ENCODE measurements around the gene CALML6. TPM values are rescaled to one million over a fixed set of nuclear protein-coding genes. Genes with fewer than 3 reads are reported as not detected.

Gene CALML6
- total RNA-seq, 1 donor from 2014 or later, result 0.32 TPM

DNA sequence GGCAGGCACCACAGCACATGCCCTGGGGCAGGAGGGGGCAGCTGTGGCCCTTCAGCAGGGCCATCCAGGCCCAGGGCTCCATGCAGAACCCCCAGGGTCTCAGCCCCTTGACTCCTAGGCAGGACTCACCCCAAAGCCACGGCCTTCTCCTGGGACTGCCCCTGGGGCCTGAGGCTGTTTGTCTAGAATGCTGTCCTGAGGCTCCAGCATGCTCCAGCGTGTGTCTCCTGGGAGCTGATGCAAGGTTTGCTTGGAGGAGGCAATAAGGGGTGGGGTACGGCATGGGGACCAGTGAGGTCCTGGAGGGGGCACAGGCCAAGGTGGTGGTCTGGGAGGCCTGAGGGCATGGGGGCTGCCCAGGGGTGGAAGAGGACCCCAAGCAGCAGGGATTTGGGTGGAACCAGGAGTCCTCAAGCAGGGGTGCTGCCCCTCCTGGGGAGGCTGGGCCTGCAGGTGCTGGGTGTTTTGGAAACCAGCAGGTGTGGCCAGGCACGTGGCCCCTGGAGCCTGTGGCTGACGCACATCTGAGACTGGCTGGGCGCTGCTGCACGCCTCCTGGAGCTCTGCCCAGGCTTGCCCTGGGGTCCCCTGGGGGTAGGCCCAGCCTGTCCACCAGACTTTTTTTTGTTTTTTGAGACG, 7.8 kb upstream of the CALML6 start:
- intact Hi-C loops (cut with micrococcal nuclease), result loop anchor here (5.0 kb wide), 1 partner anchor 125 kb away; no protein-coding TSS in a partner anchor
- DNase-seq (ENCODE audit: low spot score), result no peak
- no peak overlapping the region for H3K27ac Mint-ChIP-seq
- H3K4me3 Mint-ChIP-seq (ENCODE audit: low read depth), result no peak overlapping the region
- no peaks in the 10 kb centered on the region for H3K27me3 Mint-ChIP-seq (ENCODE audit: low read depth)
- H3K4me1 Mint-ChIP-seq (ENCODE audit: low read depth), result peaks cover 7% of the 10 kb centered on the region
- H3K36me3 Mint-ChIP-seq (ENCODE audit: low read depth), result no peaks in the 10 kb centered on the region
- no peaks in the 10 kb centered on the region for H3K9me3 Mint-ChIP-seq

DNA sequence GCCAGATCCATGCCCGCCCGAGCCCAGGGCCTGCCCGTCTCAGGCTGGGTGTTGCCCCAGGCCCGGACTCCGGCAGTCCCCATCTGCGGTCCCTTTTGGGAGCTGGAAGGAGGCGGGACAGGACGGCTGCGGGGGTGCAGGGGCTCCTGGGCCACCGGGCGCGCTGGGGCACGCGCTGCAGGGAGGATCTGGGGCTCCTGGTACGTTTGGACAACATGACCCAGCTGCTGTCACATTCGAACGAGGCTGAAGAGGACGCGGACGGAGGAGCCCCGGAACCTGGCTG, 6.6 kb upstream of the CALML6 start:
- H3K36me3 Mint-ChIP-seq (ENCODE audit: low read depth), result no peaks in the 10 kb centered on the region
- intact Hi-C loops (cut with micrococcal nuclease), result loop anchor here (5.0 kb wide), 1 partner anchor 126 kb away; no protein-coding TSS in a partner anchor
- DNase-seq (ENCODE audit: low spot score), result no peak
- H3K27ac Mint-ChIP-seq, result no peak overlapping the region
- H3K4me3 Mint-ChIP-seq (ENCODE audit: low read depth), result peak overlapping the region; percentile 66
- peaks cover 7% of the 10 kb centered on the region for H3K4me1 Mint-ChIP-seq (ENCODE audit: low read depth)
- H3K27me3 Mint-ChIP-seq (ENCODE audit: low read depth), result no peaks in the 10 kb centered on the region
- no peaks in the 10 kb centered on the region for H3K9me3 Mint-ChIP-seq

- Mint-ChIP-seq H3K36me3 (ENCODE audit: low read depth) (no peaks in the 10 kb centered on the region), H3K4me1 (ENCODE audit: low read depth) (peaks cover 7% of the 10 kb centered on the region), H3K4me3 (ENCODE audit: low read depth) (peak overlapping the region; percentile 68), H3K27ac (peak overlapping the region; percentile 36), H3K9me3 (no peaks in the 10 kb centered on the region), H3K27me3 (ENCODE audit: low read depth) (no peaks in the 10 kb centered on the region)
- DNase-seq (ENCODE audit: low spot score), result no peak
- intact Hi-C loops (cut with micrococcal nuclease), result loop anchor here (10.0 kb wide), 1 partner anchor 225 kb away; no protein-coding TSS in a partner anchor
These were observed 5.0 kb upstream of the CALML6 start for GRCh38 chr1:1910033-1910465.

- intact Hi-C loops (cut with micrococcal nuclease), result loop anchor here (10.0 kb wide), 1 partner anchor 224 kb away; no protein-coding TSS in a partner anchor
- Mint-ChIP-seq H3K4me1 (ENCODE audit: low read depth) (peaks cover 7% of the 10 kb centered on the region), H3K27me3 (ENCODE audit: low read depth) (no peaks in the 10 kb centered on the region), H3K4me3 (ENCODE audit: low read depth) (peak overlapping the region; percentile 68), H3K27ac (no peak overlapping the region), H3K9me3 (no peaks in the 10 kb centered on the region), H3K36me3 (ENCODE audit: low read depth) (no peaks in the 10 kb centered on the region)
- DNase-seq (ENCODE audit: low spot score), result no peak
These were observed 4.3 kb upstream of the CALML6 start for GRCh38 chr1:1910651-1911331.

DNA sequence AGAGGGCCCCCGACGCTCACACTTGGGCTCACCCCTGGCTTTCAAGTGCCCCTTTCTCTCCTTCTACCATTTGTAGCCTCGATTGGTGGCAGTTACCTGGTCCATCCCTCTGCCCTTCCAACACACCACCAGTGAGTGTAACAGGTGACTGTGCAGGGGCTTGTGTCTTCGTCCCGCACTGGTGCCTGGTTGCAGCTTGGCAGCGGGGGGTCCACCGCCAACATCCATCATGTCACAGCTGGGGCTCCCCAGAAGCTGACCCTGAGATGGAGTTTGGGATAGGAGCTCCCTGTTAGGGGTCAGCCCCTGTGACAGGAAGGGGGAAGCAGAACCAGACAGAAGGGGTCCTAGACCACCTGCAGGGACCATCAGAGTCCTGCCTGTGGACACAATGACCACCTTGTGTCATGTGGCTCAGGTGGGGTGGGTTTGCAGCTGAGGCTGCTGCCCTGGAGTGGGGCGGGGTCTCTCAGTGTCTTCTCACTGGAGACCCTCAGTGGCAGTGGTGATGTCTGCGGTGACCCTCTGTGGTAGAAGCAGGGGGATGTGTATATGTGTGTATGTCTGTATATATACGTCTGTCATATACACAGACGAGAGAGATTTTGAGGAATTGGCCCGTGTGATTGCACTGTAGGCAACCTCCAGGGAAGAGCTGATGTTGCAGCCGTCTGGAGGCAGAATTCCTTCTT, 3.6 kb upstream of the CALML6 start:
- Mint-ChIP-seq H3K36me3 (ENCODE audit: low read depth) (no peaks in the 10 kb centered on the region), H3K4me3 (ENCODE audit: low read depth) (no peak overlapping the region), H3K4me1 (ENCODE audit: low read depth) (peaks cover 5% of the 10 kb centered on the region), H3K9me3 (no peaks in the 10 kb centered on the region), H3K27me3 (ENCODE audit: low read depth) (peaks cover 1% of the 10 kb centered on the region), H3K27ac (no peak overlapping the region)
- no peak for DNase-seq (ENCODE audit: low spot score)
- intact Hi-C loops (cut with micrococcal nuclease), result loop anchor here (10.0 kb wide), 1 partner anchor 223 kb away; no protein-coding TSS in a partner anchor

DNA sequence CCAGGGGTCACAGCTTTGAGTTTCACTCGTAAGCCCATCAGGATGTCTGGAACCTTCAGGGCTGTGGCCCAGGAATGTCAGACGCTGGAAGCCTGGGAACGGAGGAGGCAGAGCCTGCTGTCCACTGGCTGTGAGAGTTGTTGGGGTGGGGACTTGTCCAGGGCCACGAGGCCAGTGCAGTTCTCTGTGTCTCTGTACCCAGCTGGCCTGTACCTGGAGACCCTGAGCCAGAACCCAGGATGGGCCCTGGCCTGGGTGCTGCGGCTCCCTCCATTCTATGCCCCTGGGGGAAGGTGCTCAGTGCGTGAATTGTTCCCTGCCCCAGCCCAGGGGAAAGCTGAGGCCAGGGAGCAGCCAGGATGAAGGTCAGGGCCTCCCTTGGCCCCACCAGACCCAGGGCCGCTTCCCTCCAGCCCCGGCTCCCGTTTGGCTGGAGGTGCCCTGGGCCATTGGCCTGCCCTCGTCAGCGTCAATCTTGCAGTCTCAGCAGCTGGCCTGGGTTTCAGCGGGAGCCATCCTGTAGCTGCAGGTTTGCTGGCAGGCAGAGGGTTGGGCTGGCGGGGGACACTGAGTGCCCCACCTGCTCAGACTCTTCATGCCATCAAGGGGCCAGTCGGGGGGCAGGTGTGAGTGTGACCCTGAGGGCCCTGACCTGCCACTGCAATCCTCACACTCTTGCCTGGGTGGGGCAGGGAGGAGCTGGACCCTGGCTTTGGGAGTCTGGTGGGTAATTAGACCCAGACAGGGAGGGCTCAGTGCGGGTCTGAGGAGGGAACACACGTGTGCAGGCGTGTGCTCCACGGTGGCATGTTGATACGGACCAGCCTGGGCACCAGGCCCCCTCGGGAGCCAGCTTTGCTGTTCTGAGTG, 724 bp upstream of the CALML6 start:
- Mint-ChIP-seq H3K4me1 (ENCODE audit: low read depth) (peaks cover 7% of the 10 kb centered on the region), H3K36me3 (ENCODE audit: low read depth) (no peaks in the 10 kb centered on the region), H3K27ac (no peak overlapping the region), H3K27me3 (ENCODE audit: low read depth) (peaks cover 1% of the 10 kb centered on the region), H3K4me3 (ENCODE audit: low read depth) (no peak overlapping the region), H3K9me3 (no peaks in the 10 kb centered on the region)
- no peak for DNase-seq (ENCODE audit: low spot score)
- intact Hi-C loops (cut with micrococcal nuclease), result loop anchor here (10.0 kb wide), 1 partner anchor 220 kb away; no protein-coding TSS in a partner anchor

- no peak overlapping the region for H3K4me3 Mint-ChIP-seq (ENCODE audit: low read depth)
These were observed 1.1 kb downstream of the CALML6 start for GRCh38 chr1:1915911-1916840.

GRCh38 chr1:1916851-1917251, 1.8 kb downstream of the CALML6 start:
- Mint-ChIP-seq H3K36me3 (ENCODE audit: low read depth) (no peaks in the 10 kb centered on the region), H3K4me1 (ENCODE audit: low read depth) (peaks cover 2% of the 10 kb centered on the region), H3K9me3 (no peaks in the 10 kb centered on the region), H3K4me3 (ENCODE audit: low read depth) (no peak overlapping the region), H3K27ac (no peak overlapping the region), H3K27me3 (ENCODE audit: low read depth) (peaks cover 1% of the 10 kb centered on the region)
- no peak for DNase-seq (ENCODE audit: low spot score)
- intact Hi-C loops (cut with micrococcal nuclease), result loop anchor here (10.0 kb wide), 1 partner anchor 218 kb away; no protein-coding TSS in a partner anchor

More at GRCh38 chr1:1915911-1916840, 1.1 kb downstream of the CALML6 start:
- Mint-ChIP-seq H3K27ac (no peak overlapping the region), H3K36me3 (ENCODE audit: low read depth) (no peaks in the 10 kb centered on the region), H3K9me3 (no peaks in the 10 kb centered on the region), H3K4me1 (ENCODE audit: low read depth) (peaks cover 2% of the 10 kb centered on the region), H3K27me3 (ENCODE audit: low read depth) (peaks cover 1% of the 10 kb centered on the region)
- intact Hi-C loops (cut with micrococcal nuclease), result loop anchor here (10.0 kb wide), 1 partner anchor 219 kb away; no protein-coding TSS in a partner anchor
- no peak for DNase-seq (ENCODE audit: low spot score)

DNA sequence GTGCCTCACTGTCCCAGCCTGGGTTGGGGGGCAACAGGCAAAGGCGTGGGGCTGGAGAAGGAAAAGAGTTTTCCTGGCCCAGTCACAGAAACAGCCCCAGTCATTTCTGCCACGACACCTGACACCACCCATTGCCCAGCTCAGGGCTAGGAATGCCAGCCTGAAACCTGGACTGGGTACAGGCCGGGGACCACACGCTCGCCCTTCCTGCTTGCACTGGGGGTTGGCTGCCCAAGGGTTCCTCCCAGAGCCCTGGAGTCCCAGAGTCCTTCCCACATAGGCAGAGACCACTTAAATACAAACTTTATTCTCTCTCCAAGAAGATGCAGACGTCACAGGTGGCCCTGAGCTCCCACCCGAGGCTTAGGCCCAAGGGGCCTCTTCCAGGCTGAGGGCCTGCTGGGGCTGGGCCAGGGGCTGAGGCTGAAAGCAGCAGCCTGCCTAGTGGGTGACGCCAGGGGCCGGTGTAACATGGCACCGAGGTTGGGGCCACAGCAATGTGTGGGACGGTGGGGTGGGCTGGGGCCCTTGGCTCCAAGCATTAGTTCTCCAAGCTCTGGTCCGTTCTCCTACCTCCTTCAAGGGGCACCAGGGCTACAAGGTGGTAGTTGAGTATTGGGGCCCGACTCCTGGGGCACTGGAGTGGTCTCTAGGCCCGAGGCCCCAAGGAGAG, 2.4 kb downstream of the CALML6 start:
- Mint-ChIP-seq H3K36me3 (ENCODE audit: low read depth) (no peaks in the 10 kb centered on the region), H3K4me3 (ENCODE audit: low read depth) (peak overlapping the region; percentile 33), H3K9me3 (no peaks in the 10 kb centered on the region), H3K27ac (no peak overlapping the region), H3K4me1 (ENCODE audit: low read depth) (peaks cover 2% of the 10 kb centered on the region), H3K27me3 (ENCODE audit: low read depth) (peaks cover 1% of the 10 kb centered on the region)
- DNase-seq (ENCODE audit: low spot score), result no peak
- intact Hi-C loops (cut with micrococcal nuclease), result loop anchor here (10.0 kb wide), 1 partner anchor 217 kb away; no protein-coding TSS in a partner anchor

DNA sequence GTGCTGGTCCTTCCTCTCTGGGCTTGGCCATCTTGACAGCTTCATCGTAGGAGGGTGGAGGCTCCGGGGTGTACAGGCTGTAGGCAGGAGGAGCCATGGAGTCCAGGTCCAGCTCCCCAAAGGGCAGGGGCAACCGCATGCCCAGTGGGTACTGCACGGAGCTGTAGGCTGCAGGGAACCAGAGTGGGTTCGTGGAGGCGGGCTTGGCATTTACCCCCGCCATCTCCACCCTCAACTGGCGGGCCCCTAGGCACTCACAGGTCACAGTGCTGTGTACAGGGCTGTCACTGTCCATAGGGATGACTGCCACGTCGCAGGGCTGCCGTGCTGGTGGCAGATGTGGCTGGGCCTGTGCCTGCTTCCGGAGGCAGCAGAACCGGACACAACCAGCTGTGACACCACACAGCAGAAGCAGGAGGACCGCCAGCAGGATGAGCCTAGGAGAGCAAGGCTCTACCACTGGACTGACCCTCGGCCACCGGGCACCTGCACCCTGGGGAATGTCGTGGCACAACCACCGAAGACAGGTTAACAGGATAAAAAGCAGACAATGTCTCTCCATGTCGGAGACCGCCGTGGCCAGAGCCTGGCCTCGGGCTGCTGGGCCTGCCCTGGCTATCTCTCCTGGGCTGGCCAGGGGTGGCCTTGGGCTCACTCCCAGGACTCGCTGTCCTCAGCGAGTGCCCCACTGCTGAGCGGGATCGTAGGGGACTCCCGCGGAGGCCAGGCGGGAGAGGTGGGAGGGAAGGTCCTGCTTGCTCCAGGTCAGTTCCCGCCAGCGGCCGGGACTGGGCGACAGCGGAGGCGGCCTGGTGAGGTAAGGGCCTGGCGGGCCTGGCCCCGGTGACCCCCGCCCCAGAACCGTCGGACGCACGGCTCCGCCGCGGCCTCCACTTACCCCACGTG, 3.2 kb downstream of the CALML6 start:
- H3K27ac Mint-ChIP-seq, result no peak overlapping the region
- intact Hi-C loops (cut with micrococcal nuclease), result loop anchor here (10.0 kb wide), 1 partner anchor 217 kb away; no protein-coding TSS in a partner anchor
- no peaks in the 10 kb centered on the region for H3K9me3 Mint-ChIP-seq
- DNase-seq (ENCODE audit: low spot score), result no peak
- H3K4me3 Mint-ChIP-seq (ENCODE audit: low read depth), result peak overlapping the region; percentile 39
- H3K27me3 Mint-ChIP-seq (ENCODE audit: low read depth), result peaks cover 1% of the 10 kb centered on the region
- H3K4me1 Mint-ChIP-seq (ENCODE audit: low read depth), result peaks cover 2% of the 10 kb centered on the region
- H3K36me3 Mint-ChIP-seq (ENCODE audit: low read depth), result no peaks in the 10 kb centered on the region

Data from activated T-helper 2 cell treated with anti-CD3 and anti-CD28 coated beads, Interferon-gamma antibody, Interleukin-2, Interleukin-4, amounts not matched to agents 10 μg/mL and 5 μg/mL and 100 μg/mL, durations not matched to agents 14 hours and 24 hours and 36 hours (primary cell).